Measurements from ENCODE around the gene DNAL4.

GRCh38 chr22:38837414-38837928, 43.5 kb upstream of the DNAL4 start:
- TF ChIP-seq CTCF (IDR thresholded peaks at IDR 0.05) = no peak
- no peak for TF ChIP-seq POLR2A (IDR thresholded peaks at IDR 0.05; ENCODE audit: low read depth)

All from esophagus muscularis mucosa (tissue), 3 donors.